Endothelial cell of umbilical vein (primary cell): Measurements from ENCODE around the gene CERS3. TPM values are rescaled to one million over a fixed set of nuclear protein-coding genes. Genes with fewer than 3 reads are reported as not detected.

Experiments
- BruUV-seq: library from RNA; stranded (reverse); fragments of 400-500 nt; replicated peaks from 2 replicates; lab custom pipeline; 2021; lab: Mats Ljungman, UMichigan
- CTCF ChIA-PET: fragments of 300-600, 350-600 bp; sonication (Branson Sonifier 250); formaldehyde crosslinking; loops from one replicate; lab custom pipeline; 2021; ENCODE audit warnings: antibody characterized with exemption, inconsistent platforms; lab: Charles Lee
- POLR2A ChIA-PET: fragments of 300-600, 350-600 bp; sonication (Branson Sonifier 250); formaldehyde crosslinking; loops from one replicate; lab custom pipeline; 2021; ENCODE audit warnings: antibody characterized with exemption, inconsistent platforms; lab: Charles Lee
- DNase-seq: peaks from one replicate; pipeline ENCODE4 v3.0.0-alpha.2; 2011; ENCODE audit warnings: low read depth, low spot score
- FAIRE-seq: peaks from 2 replicates; lab custom pipeline; 2011; peaks lifted over from hg19 to GRCh38; lab: Jason Lieb, UNC
- H2AFZ ChIP-seq: 2 replicates; pipeline ENCODE4 v1.6.0; 2012; ENCODE audit warnings: low read depth, low read length, control low read depth, inconsistent platforms
- H3K27ac ChIP-seq: 2 replicates; pipeline ENCODE4 v1.5.1; 2011; ENCODE audit warnings: low read depth, mild to moderate bottlenecking, control low read depth, low read length, moderate library complexity; ENCODE audit not compliant: insufficient read depth
- H3K27me3 ChIP-seq, 2 experiments: 2 replicates each; pipeline versions ENCODE4 v1.6.0 to v1.6.1; 2011; ENCODE audit warnings: low read length in 2 of 2, mixed read lengths in 1 of 2; ENCODE audit not compliant: control insufficient read depth in 2 of 2, insufficient read depth in 2 of 2
- H3K36me3 ChIP-seq, 2 experiments: 2 replicates in 1 of 2; 3 replicates in 1 of 2; pipeline ENCODE4 v1.5.1; 2011; ENCODE audit warnings: low read length in 2 of 2, mild to moderate bottlenecking in 1 of 2, moderate library complexity in 1 of 2; ENCODE audit not compliant: control insufficient read depth in 2 of 2, insufficient read depth in 2 of 2; ENCODE audit errors: extremely low read depth in 1 of 2
- H3K4me1 ChIP-seq: 3 replicates; pipeline ENCODE4 v1.5.1; 2011; ENCODE audit warnings: mild to moderate bottlenecking, low read length; ENCODE audit not compliant: control insufficient read depth, insufficient read depth; ENCODE audit errors: extremely low read depth
- H3K4me2 ChIP-seq: 2 replicates; pipeline ENCODE4 v1.6.1; 2011; ENCODE audit warnings: low read length, control low read depth, mixed read lengths; ENCODE audit not compliant: insufficient read depth
- H3K4me3 ChIP-seq, 3 experiments: fragments of 200-600 bp in 1 of 3; sonication (generic), shearing (Covaris generic) in 1 of 3; replicated peaks in 1 of 3; 2 replicates each; pipeline ENCODE4 v1.5.1; 2011 to 2016; ENCODE audit warnings: control low read depth in 3 of 3, low read length in 3 of 3, mild to moderate bottlenecking in 2 of 3, inconsistent platforms in 1 of 3, low read depth in 1 of 3, moderate library complexity in 1 of 3; ENCODE audit not compliant: insufficient read depth in 1 of 3
- H3K79me2 ChIP-seq: 2 replicates; pipeline ENCODE4 v1.6.0; 2012; ENCODE audit warnings: low read length, inconsistent platforms; ENCODE audit not compliant: control insufficient read depth, insufficient read depth
- H3K9ac ChIP-seq: replicated peaks from 2 replicates; pipeline ENCODE3; 2011; ENCODE audit warnings: low read length, control low read depth; ENCODE audit not compliant: insufficient read depth; ENCODE audit errors: extremely low read depth
- H3K9me1 ChIP-seq: replicated peaks from 3 replicates; pipeline ENCODE4 v1.6.0; 2011; ENCODE audit warnings: mild to moderate bottlenecking, low read length; ENCODE audit not compliant: control insufficient read depth, insufficient read depth; ENCODE audit errors: extremely low read depth
- H3K9me3 ChIP-seq: replicated peaks from 2 replicates; pipeline ENCODE4 v1.5.1; 2012; ENCODE audit warnings: low read length, inconsistent platforms; ENCODE audit not compliant: control insufficient read depth, insufficient read depth
- H4K20me1 ChIP-seq: replicated peaks from 2 replicates; pipeline ENCODE3; 2011; ENCODE audit warnings: mild to moderate bottlenecking, low read length; ENCODE audit not compliant: control insufficient read depth, insufficient read depth; ENCODE audit errors: extremely low read depth
- CTCF ChIP-seq, 2 donors: IDR thresholded peaks; 1 replicate in 1 of 2; 2 replicates in 1 of 2; pipeline ENCODE4 v1.5.1; 2011; ENCODE audit warnings: low read length in 2 of 2, mild to moderate bottlenecking in 2 of 2, moderate library complexity in 2 of 2, control low read depth in 1 of 2, inconsistent platforms in 1 of 2, low read depth in 1 of 2; ENCODE audit not compliant: insufficient read depth in 1 of 2; ENCODE audit errors: extremely low read depth in 1 of 2
- EZH2 ChIP-seq: IDR thresholded peaks from 2 replicates; pipeline ENCODE4 v1.6.1; 2012; ENCODE audit warnings: borderline replicate concordance, low read depth, mild to moderate bottlenecking, moderate library complexity, low read length, inconsistent platforms; ENCODE audit not compliant: severe bottlenecking
- FOS ChIP-seq: IDR thresholded peaks from 2 replicates; pipeline ENCODE4 v1.6.1; 2011; ENCODE audit warnings: mild to moderate bottlenecking, low read length, moderate library complexity, borderline replicate concordance; ENCODE audit not compliant: insufficient read depth
- GATA2 ChIP-seq: IDR thresholded peaks from 2 replicates; pipeline ENCODE4 v1.7.0; 2011; ENCODE audit warnings: low read depth, mild to moderate bottlenecking, moderate library complexity, mixed read lengths, low read length; ENCODE audit not compliant: insufficient read length, insufficient read depth
- JUN ChIP-seq: IDR thresholded peaks from 2 replicates; pipeline ENCODE4 v1.6.1; 2011; ENCODE audit warnings: borderline replicate concordance, low read depth; ENCODE audit not compliant: insufficient read length, insufficient read depth
- MYC ChIP-seq: IDR thresholded peaks from one replicate; pipeline ENCODE4 v1.6.1; 2011; ENCODE audit warnings: mild to moderate bottlenecking, low read depth, low read length
- POLR2A ChIP-seq: IDR thresholded peaks from 2 replicates; pipeline ENCODE4 v1.6.1; 2012; ENCODE audit warnings: low read depth, mild to moderate bottlenecking, control low read depth, low read length
- POLR2AphosphoS5 ChIP-seq: IDR thresholded peaks from 2 replicates; pipeline ENCODE4 v1.6.1; 2012; ENCODE audit warnings: low read depth, mild to moderate bottlenecking, control low read depth, low read length, moderate library complexity; ENCODE audit not compliant: insufficient read depth
- dilution Hi-C: fragments of 300-500 bp; cut with MboI; formaldehyde crosslinking; loops from one replicate; pipeline ENCODE4 v1.15.0; 2019; ENCODE audit warnings: low sequenced_read_pairs; ENCODE audit not compliant: extremely low pct_ligation_motif_present
- intact Hi-C: fragments of 100-400 bp; cut with micrococcal nuclease; formaldehyde crosslinking; loops from one replicate; pipeline ENCODE4 v1.10.0; 2022
- polyA plus RNA-seq, 4 experiments: library from polyadenylated mRNA; depleted of rRNA in 3 of 4; stranded (reverse) in 3 of 4; unstranded in 1 of 4; fragments of >200 nt; gene quantifications; 2 replicates each; pipeline versions ENCODE4 v1.2.1 to v1.2.3, GENCODE V29; 2011 to 2012; ENCODE audit warnings: missing spikeins in 1 of 4
- total RNA-seq: library from RNA; stranded (reverse); gene quantifications from 2 replicates; pipeline ENCODE4 v1.2.3, GENCODE V29; 2021
- TF ChIP-seq, protein P1 (sequence below): IDR thresholded peaks from 2 replicates; pipeline ENCODE4 v1.6.1; 2011; ENCODE audit not compliant: insufficient read depth, insufficient read length

The CERS3 gene
- total and polyA plus RNA-seq, 2 donors (not counting 3 experiments of a cell fraction or from before 2014, with no cell fraction given) = not detected

- Histone ChIP-seq H3K4me2 (no peak overlapping the region), H3K27ac (no peak overlapping the region), H3K4me3 (no peak overlapping the region), H3K9me1 (no peaks in the 10 kb centered on the region), H3K9ac (no peak overlapping the region), H4K20me1 (no peaks in the 10 kb centered on the region), H3K36me3 (no peaks in the 10 kb centered on the region), H3K9me3 (peaks cover 2% of the 10 kb centered on the region), H3K79me2 (no peaks in the 10 kb centered on the region), H3K4me1 (no peaks in the 10 kb centered on the region), H2AFZ (no peak overlapping the region), H3K27me3 (no peaks in the 10 kb centered on the region)
- dilution Hi-C loops = no loop called here
- FAIRE-seq (no peak), DNase-seq (no peak)
- no TSS peak for BruUV-seq
- intact Hi-C loops = loop anchor here (10.0 kb wide), 1 partner anchor 81 kb away; no protein-coding TSS in a partner anchor
- ChIA-PET CTCF (interaction anchor here (1.4 kb wide), 1 partner anchor 10 kb away, joined by 4 read pairs; no protein-coding TSS in a partner anchor), POLR2A (no interaction called here)
- TF ChIP-seq FOS = no peak
- TF ChIP-seq POLR2AphosphoS5 = no peak
- TF ChIP-seq POLR2A = no peak
- no peak for TF ChIP-seq JUN
- TF ChIP-seq, protein P1, sequence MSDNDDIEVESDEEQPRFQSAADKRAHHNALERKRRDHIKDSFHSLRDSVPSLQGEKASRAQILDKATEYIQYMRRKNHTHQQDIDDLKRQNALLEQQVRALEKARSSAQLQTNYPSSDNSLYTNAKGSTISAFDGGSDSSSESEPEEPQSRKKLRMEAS = no peak
- TF ChIP-seq CTCF (IDR thresholded peaks at IDR 0.05; ENCODE audit: extremely low read depth in 1 of 2, insufficient read depth in 1 of 2, low read depth in 1 of 2, low read length in 2 of 2) = no peak
- no peak for TF ChIP-seq EZH2
- TF ChIP-seq GATA2 = no peak
- no peak for TF ChIP-seq MYC
These were observed 145.2 kb downstream of the CERS3 start for GRCh38 chr15:100383302-100384107.
